Sigmoid colon (tissue), 7 donors: Measurements from ENCODE around the gene CDK6. TPM values are rescaled to one million over a fixed set of nuclear protein-coding genes. Genes with fewer than 3 reads are reported as not detected.

Source experiments
- DNase-seq: peaks from one replicate; pipeline ENCODE4 v3.0.0-alpha.2; 2019
- H3K27ac ChIP-seq, 4 donors: fragments of 200-600 bp; sonication (generic); one replicate each; pipeline ENCODE4 v1.5.1; 2016 to 2019; ENCODE audit warnings: mild to moderate bottlenecking in 1 of 4
- H3K27me3 ChIP-seq, 3 donors: fragments of 200-600 bp; sonication (generic); one replicate each; pipeline ENCODE4 v1.5.1; 2019; ENCODE audit warnings: mild to moderate bottlenecking in 1 of 3
- H3K36me3 ChIP-seq, 4 donors: fragments of 200-600 bp; sonication (generic); one replicate each; pipeline ENCODE4 v1.5.1; 2016 to 2019
- H3K4me1 ChIP-seq, 4 donors: fragments of 200-600 bp; sonication (generic); one replicate each; pipeline ENCODE4 v1.5.1; 2017 to 2019
- H3K4me3 ChIP-seq, 4 donors: fragments of 200-600 bp; sonication (generic); one replicate each; pipeline ENCODE4 v1.5.1; 2017 to 2019; ENCODE audit warnings: mild to moderate bottlenecking in 2 of 4, moderate library complexity in 1 of 4
- H3K9me3 ChIP-seq, 4 donors: fragments of 200-600 bp in 3 of 4; sonication (generic) in 3 of 4; one replicate each; pipeline versions ENCODE4 v1.5.1 to v1.6.1; 2013 to 2019
- EP300 ChIP-seq, 4 donors: sonication (generic); formaldehyde crosslinking; IDR thresholded peaks; one replicate each; pipeline ENCODE4 v1.6.1; 2017; ENCODE audit warnings: antibody characterized with exemption in 4 of 4
- POLR2A ChIP-seq, 2 donors: fragments of 450-650 bp; IDR thresholded peaks; one replicate each; pipeline ENCODE4 v1.6.1; 2016; ENCODE audit warnings: antibody characterized with exemption in 2 of 2, mild to moderate bottlenecking in 2 of 2, moderate library complexity in 2 of 2
- POLR2AphosphoS5 ChIP-seq, 4 donors: sonication (generic); formaldehyde crosslinking; IDR thresholded peaks; one replicate each; pipeline ENCODE4 v1.6.1; 2017; ENCODE audit warnings: antibody characterized with exemption in 4 of 4
- WGBS, 2 donors: extraction: QIAGEN DNeasy Blood & Tissue Kit; methylation state at CpG; one replicate each; pipeline ENCODE4 v1.1.7; 2013; 5-methylcytosine and 5-hydroxymethylcytosine counted together
- intact Hi-C: fragments of 100-400 bp; cut with DNase I; formaldehyde crosslinking; loops from one replicate; pipeline ENCODE4 v1.15.1; 2023
- polyA plus RNA-seq, 3 donors: library from polyadenylated mRNA; stranded (reverse); fragments of 200-250 nt; gene quantifications; one replicate each; pipeline ENCODE4 v1.2.3, GENCODE V29; 2013
- total RNA-seq, 4 donors: library from RNA; depleted of rRNA; stranded (reverse); fragments of >200 nt; gene quantifications; one replicate each; pipeline ENCODE4 v1.1.0, GENCODE V29; 2016
- TF ChIP-seq, protein P1 (sequence below), 4 experiments: fragments of 450-650 bp in 3 of 4; fragments of 200-600 bp in 1 of 4; IDR thresholded peaks; one replicate each; pipeline ENCODE4 v1.5.1; 2016 to 2019; ENCODE audit warnings: antibody characterized with exemption in 4 of 4, mild to moderate bottlenecking in 3 of 4, moderate library complexity in 2 of 4
- donor health status: healthy with polysubstance abuse.
- donor health status: Bipolar disorder and iron deficiency.
- donor health status: healthy.

The CDK6 gene
- total and polyA plus RNA-seq, 7 donors = 2.4 to 25.8 (median 13.3) TPM

- TF ChIP-seq POLR2A (IDR thresholded peaks at IDR 0.05) (no peak), EP300 (IDR thresholded peaks at IDR 0.05) (no peak), POLR2AphosphoS5 (IDR thresholded peaks at IDR 0.05) (no peak)
- TF ChIP-seq, protein P1, sequence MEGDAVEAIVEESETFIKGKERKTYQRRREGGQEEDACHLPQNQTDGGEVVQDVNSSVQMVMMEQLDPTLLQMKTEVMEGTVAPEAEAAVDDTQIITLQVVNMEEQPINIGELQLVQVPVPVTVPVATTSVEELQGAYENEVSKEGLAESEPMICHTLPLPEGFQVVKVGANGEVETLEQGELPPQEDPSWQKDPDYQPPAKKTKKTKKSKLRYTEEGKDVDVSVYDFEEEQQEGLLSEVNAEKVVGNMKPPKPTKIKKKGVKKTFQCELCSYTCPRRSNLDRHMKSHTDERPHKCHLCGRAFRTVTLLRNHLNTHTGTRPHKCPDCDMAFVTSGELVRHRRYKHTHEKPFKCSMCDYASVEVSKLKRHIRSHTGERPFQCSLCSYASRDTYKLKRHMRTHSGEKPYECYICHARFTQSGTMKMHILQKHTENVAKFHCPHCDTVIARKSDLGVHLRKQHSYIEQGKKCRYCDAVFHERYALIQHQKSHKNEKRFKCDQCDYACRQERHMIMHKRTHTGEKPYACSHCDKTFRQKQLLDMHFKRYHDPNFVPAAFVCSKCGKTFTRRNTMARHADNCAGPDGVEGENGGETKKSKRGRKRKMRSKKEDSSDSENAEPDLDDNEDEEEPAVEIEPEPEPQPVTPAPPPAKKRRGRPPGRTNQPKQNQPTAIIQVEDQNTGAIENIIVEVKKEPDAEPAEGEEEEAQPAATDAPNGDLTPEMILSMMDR (IDR thresholded peaks at IDR 0.05) = no peak
- peaks cover 0 to 11% (median 0%) of the 10 kb centered on the region in 4 donors for H3K36me3 ChIP-seq
- H3K27ac ChIP-seq = peak overlapping the region in 1 of 4 donors; percentile 23
- no peaks in the 10 kb centered on the region for H3K27me3 ChIP-seq
- no peaks in the 10 kb centered on the region for H3K9me3 ChIP-seq
- peaks cover 0 to 12% (median 7%) of the 10 kb centered on the region in 4 donors for H3K4me1 ChIP-seq
- intact Hi-C loops = no loop called here
- H3K4me3 ChIP-seq = no peak overlapping the region
- DNase-seq = no peak
- 75 to 78% methylated on average over 1 of the region's 1 CpG for WGBS, 2 donors
Observed at GRCh38 chr7:92722541-92722940, 113.8 kb downstream of the CDK6 start.

DNA sequence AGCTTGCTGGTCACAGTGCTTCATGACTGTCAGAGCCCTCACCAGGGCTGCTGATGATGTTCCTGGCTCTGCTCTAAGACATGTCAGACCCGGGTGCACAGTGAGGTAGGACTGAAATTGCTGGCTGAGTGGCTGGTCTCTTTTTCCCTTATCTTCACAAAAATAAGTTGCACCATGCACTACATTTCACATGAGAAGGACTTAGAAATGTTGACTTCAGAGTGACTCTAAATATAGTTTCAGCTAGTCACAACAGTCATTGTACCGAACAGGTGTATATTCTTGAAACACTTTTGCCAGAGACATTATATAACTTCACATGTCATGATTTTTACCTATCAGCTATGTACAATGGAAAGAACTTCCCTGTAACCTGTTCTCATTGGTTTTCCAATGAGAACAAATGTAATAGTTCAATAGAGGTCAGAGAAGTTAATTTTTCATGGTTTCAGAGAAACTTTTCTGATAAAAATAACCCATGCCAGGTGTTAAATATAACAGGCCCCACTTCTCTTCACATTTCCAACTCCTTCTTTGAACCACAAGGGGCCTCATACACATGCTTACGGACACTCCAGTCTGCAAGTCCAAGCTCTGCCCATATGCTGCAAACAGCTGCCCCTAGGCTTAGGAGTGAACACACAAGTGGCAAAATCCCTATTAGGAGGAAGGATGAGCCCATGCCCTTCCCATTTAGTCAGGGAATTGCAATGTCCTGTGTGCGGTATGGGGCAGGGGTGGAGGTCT lies 115.6 kb downstream of the CDK6 start:
- TF ChIP-seq, protein P1 (IDR thresholded peaks at IDR 0.05) = no peak
- TF ChIP-seq POLR2A (IDR thresholded peaks at IDR 0.05) (no peak), EP300 (IDR thresholded peaks at IDR 0.05) (no peak), POLR2AphosphoS5 (IDR thresholded peaks at IDR 0.05) (no peak)
- intact Hi-C loops = no loop called here
- Histone ChIP-seq H3K4me1 (peaks cover 0 to 16% (median 11%) of the 10 kb centered on the region in 4 donors), H3K36me3 (peaks cover 0 to 11% (median 0%) of the 10 kb centered on the region in 4 donors), H3K27me3 (no peaks in the 10 kb centered on the region), H3K9me3 (no peaks in the 10 kb centered on the region), H3K4me3 (no peak overlapping the region), H3K27ac (no peak overlapping the region)
- WGBS, 2 donors = 84 to 93% methylated on average over 4 of the region's 4 CpGs
- DNase-seq = no peak

- no peak for TF ChIP-seq EP300 (IDR thresholded peaks at IDR 0.05)
- TF ChIP-seq POLR2A (IDR thresholded peaks at IDR 0.05) = peak in 1 of 2 donors; percentile 15
- peak; percentile 34 to 75 (median 59) for TF ChIP-seq POLR2AphosphoS5 (IDR thresholded peaks at IDR 0.05)
- H3K36me3 ChIP-seq = no peaks in the 10 kb centered on the region
- no peaks in the 10 kb centered on the region for H3K9me3 ChIP-seq
- peak; percentile 79 for DNase-seq
- peaks cover 0 to 39% (median 34%) of the 10 kb centered on the region in 4 donors for H3K4me1 ChIP-seq
- intact Hi-C loops = loop anchor here (1.0 to 5.0 kb wide), 2 partner anchors 49 to 115 kb away; no protein-coding TSS in a partner anchor
- H3K27me3 ChIP-seq = no peaks in the 10 kb centered on the region
- H3K4me3 ChIP-seq = peak overlapping the region; percentile 35 to 55 (median 50)
- H3K27ac ChIP-seq = peak overlapping the region; percentile 81 to 89 (median 88)
- WGBS, 2 donors = 16 to 33% methylated on average over 18 of the region's 18 CpGs
Observed at GRCh38 chr7:92717993-92718716, 118.2 kb downstream of the CDK6 start.

DNA sequence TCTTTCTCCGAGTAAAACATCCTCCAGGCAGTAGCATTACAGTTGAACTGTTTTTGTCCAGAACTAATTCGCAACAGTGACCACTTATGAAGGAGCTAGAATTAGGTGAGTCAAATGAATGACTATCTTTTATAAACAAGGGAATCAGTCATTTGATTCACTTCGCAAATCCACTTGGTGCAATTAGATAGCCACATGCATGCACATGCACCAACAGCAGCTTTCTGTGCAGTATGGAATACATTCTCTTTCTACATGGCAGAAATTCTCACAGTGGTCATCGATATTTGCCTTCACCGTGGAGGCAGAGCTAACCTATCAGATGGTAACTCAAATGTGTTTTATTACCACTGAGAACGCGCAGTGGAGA lies 118.8 kb downstream of the CDK6 start:
- no peak for TF ChIP-seq EP300 (IDR thresholded peaks at IDR 0.05)
- TF ChIP-seq POLR2A (IDR thresholded peaks at IDR 0.05) = no peak
- TF ChIP-seq POLR2AphosphoS5 (IDR thresholded peaks at IDR 0.05) = no peak
- TF ChIP-seq, protein P1 (IDR thresholded peaks at IDR 0.05) = no peak
- H3K27me3 ChIP-seq = no peaks in the 10 kb centered on the region
- intact Hi-C loops = loop anchor here (5.0 kb wide), 1 partner anchor 50 kb away; no protein-coding TSS in a partner anchor
- 39 to 67% methylated on average over 7 of the region's 7 CpGs for WGBS, 2 donors
- no peaks in the 10 kb centered on the region for H3K9me3 ChIP-seq
- peaks cover 0 to 39% (median 34%) of the 10 kb centered on the region in 4 donors for H3K4me1 ChIP-seq
- peak overlapping the region; percentile 35 to 55 (median 50) for H3K4me3 ChIP-seq
- DNase-seq = no peak
- no peaks in the 10 kb centered on the region for H3K36me3 ChIP-seq
- H3K27ac ChIP-seq = peak overlapping the region; percentile 81 to 89 (median 88)
